K562 (cell line): ENCODE results near the gene JMJD1C. TPM values are rescaled to one million over a fixed set of nuclear protein-coding genes. Genes with fewer than 3 reads are reported as not detected.
A peak's percentile ranks its signal among the peaks of the same experiment; 100 is the strongest.

Experiments used
- ASH1L ChIP-seq: fragments of 450-650 bp; IDR thresholded peaks from 2 replicates; pipeline ENCODE4 v1.6.1; 2018; ENCODE audit warnings: borderline replicate concordance, mild to moderate bottlenecking, low read depth; ENCODE audit not compliant: partially characterized antibody
- E2F4 ChIP-seq: sonication (generic); formaldehyde crosslinking; IDR thresholded peaks from 2 replicates; pipeline ENCODE4 v1.8.0; 2022; ENCODE audit warnings: mild to moderate bottlenecking, low read depth, missing genetic modification reagents
- EP400 ChIP-seq: fragments of 450-650 bp; IDR thresholded peaks from 2 replicates; pipeline ENCODE4 v1.6.1; 2017; ENCODE audit warnings: antibody characterized with exemption, mild to moderate bottlenecking, moderate library complexity
- ETS1 ChIP-seq: conservative IDR thresholded peaks from 2 replicates; pipeline ENCODE4 v1.6.1; 2011; ENCODE audit warnings: low read depth, mild to moderate bottlenecking, low read length; ENCODE audit not compliant: control insufficient read depth
- FOXO4 ChIP-seq: fragments of 450-650 bp; formaldehyde crosslinking; IDR thresholded peaks from 2 replicates; pipeline ENCODE4 v1.4.0; 2020; ENCODE audit warnings: mild to moderate bottlenecking, moderate library complexity
- FOXP1 ChIP-seq: sonication (generic); formaldehyde crosslinking; IDR thresholded peaks from 2 replicates; pipeline ENCODE4 v1.8.0; 2022; ENCODE audit warnings: mild to moderate bottlenecking, missing genetic modification reagents
- HLTF ChIP-seq: fragments of 450-650 bp; IDR thresholded peaks from 2 replicates; pipeline ENCODE4 v1.6.1; 2016
- HMGXB4 ChIP-seq: sonication (generic); formaldehyde crosslinking; IDR thresholded peaks from 2 replicates; pipeline ENCODE4 v1.8.1; 2023; ENCODE audit warnings: mild to moderate bottlenecking, missing genetic modification reagents
- HOMEZ ChIP-seq: fragments of 250-450 bp; sonication (Bioruptor Pico); IDR thresholded peaks from 2 replicates; pipeline ENCODE4 v1.4.0; 2020; ENCODE audit warnings: mild to moderate bottlenecking, moderate library complexity
- L3MBTL2 ChIP-seq: fragments of 450-650 bp; IDR thresholded peaks from 2 replicates; pipeline ENCODE4 v1.6.1; 2016; ENCODE audit warnings: mild to moderate bottlenecking, moderate library complexity
- MYC ChIP-seq, 2 experiments: fragments of 250-450 bp in 1 of 2; sonication (Bioruptor Pico) in 1 of 2; IDR thresholded peaks; 2 replicates each; pipeline versions ENCODE4 v1.5.1 to v1.6.1; 2012 to 2021; ENCODE audit warnings: low read depth in 2 of 2, borderline replicate concordance in 1 of 2, improper control_type of control experiment in 1 of 2, low read length in 1 of 2, mild to moderate bottlenecking in 1 of 2, moderate library complexity in 1 of 2
- POLR2AphosphoS5 ChIP-seq: IDR thresholded peaks from 2 replicates; pipeline ENCODE4 v1.6.1; 2011; ENCODE audit warnings: mild to moderate bottlenecking, low read depth, low read length, moderate library complexity; ENCODE audit not compliant: control insufficient read depth, insufficient read depth
- RCOR1 ChIP-seq, 2 experiments: IDR thresholded peaks; 2 replicates each; pipeline ENCODE4 v1.6.1; 2012; ENCODE audit warnings: low read depth in 2 of 2, low read length in 2 of 2, borderline replicate concordance in 1 of 2, improper control_type of control experiment in 1 of 2
- STAG1 ChIP-seq: sonication (generic); formaldehyde crosslinking; IDR thresholded peaks from 2 replicates; pipeline ENCODE4 v1.5.0; 2020; ENCODE audit warnings: missing genetic modification reagents, borderline replicate concordance
- ZFP30 ChIP-seq: fragments of 250-450 bp; sonication (Bioruptor Pico); IDR thresholded peaks from 2 replicates; pipeline ENCODE4 v1.8.0; 2022; ENCODE audit warnings: moderate library complexity, mild to moderate bottlenecking, inconsistent platforms, borderline replicate concordance
- ZNF253 ChIP-seq: fragments of 250-450 bp; sonication (Bioruptor Pico); conservative IDR thresholded peaks from 2 replicates; pipeline ENCODE4 v1.6.1; 2021; ENCODE audit warnings: mild to moderate bottlenecking
- ZNF277 ChIP-seq: fragments of 250-450 bp; sonication (Bioruptor Pico); IDR thresholded peaks from 2 replicates; pipeline ENCODE4 v1.8.0; 2022; ENCODE audit warnings: inconsistent platforms, mild to moderate bottlenecking, moderate library complexity, borderline replicate concordance
- ZNF644 ChIP-seq: fragments of 200-800 bp; sonication (Bioruptor generic); IDR thresholded peaks from 2 replicates; pipeline ENCODE4 v1.6.1; 2016; ENCODE audit warnings: low read depth, missing genetic modification characterization, missing compliant biosample characterization
- ZNF717 ChIP-seq: fragments of 250-450 bp; sonication (Bioruptor Pico); IDR thresholded peaks from 2 replicates; pipeline ENCODE4 v1.5.0; 2021
- ZNF778 ChIP-seq: fragments of 450-650 bp; formaldehyde crosslinking; IDR thresholded peaks from 2 replicates; pipeline ENCODE4 v1.4.0; 2020; ENCODE audit warnings: mild to moderate bottlenecking, moderate library complexity
- polyA plus RNA-seq, 8 experiments: library from polyadenylated mRNA; depleted of rRNA in 4 of 8; stranded (reverse) in 5 of 8; unstranded in 3 of 8; fragments of >200 nt; fragmentation: Nextera tagmentation in 2 of 8; fragmentation: Illumina TruSeq in 1 of 8; extraction: Ambion mirVana in 2 of 8; extraction: Trizol in 1 of 8; gene quantifications; 2 replicates each; pipeline versions ENCODE4 v1.2.1 to v1.2.3, GENCODE V29; 2011 to 2014; ENCODE audit warnings: inconsistent platforms in 1 of 8, missing spikeins in 1 of 8
- total RNA-seq, 7 experiments: library from RNA; depleted of rRNA in 6 of 7; stranded (reverse); fragments of >200 nt in 6 of 7; fragmentation: Illumina TruSeq in 2 of 7; extraction: Trizol in 2 of 7; gene quantifications; 2 replicates each; pipeline versions ENCODE4 v1.2.1 to v1.2.3, GENCODE V29; 2011 to 2021; ENCODE audit warnings: low replicate concordance in 1 of 7

JMJD1C gene
- total and polyA plus RNA-seq, 9 of the 15 experiments (the other 6 are each of a cell fraction or from before 2014, with no cell fraction given), result 25.3 to 68.0 (median 47.2) TPM

- TF ChIP-seq ZNF717 (CRISPR knock-in tag), result no peak
- no peak for TF ChIP-seq ZNF778
- TF ChIP-seq ZNF277 (CRISPR knock-in tag), result no peak
- no peak for TF ChIP-seq FOXP1
- TF ChIP-seq HMGXB4 (CRISPR knock-in tag), result no peak
- peak; percentile 50 for TF ChIP-seq MYC (IDR thresholded peaks at IDR 0.05; ENCODE audit: low read depth, low read length)
- no peak for TF ChIP-seq MYC (CRISPR knock-in tag; IDR thresholded peaks at IDR 0.05; ENCODE audit: borderline replicate concordance, low read depth)
- no peak for TF ChIP-seq RCOR1 (IDR thresholded peaks at IDR 0.05; ENCODE audit: borderline replicate concordance in 1 of 2, low read depth in 2 of 2, low read length in 2 of 2)
- no peak for TF ChIP-seq ZFP30
- TF ChIP-seq ZNF644 (tag), result no peak
- TF ChIP-seq ZNF253 (CRISPR knock-in tag), result no peak
- TF ChIP-seq HLTF, result no peak
- TF ChIP-seq E2F4 (CRISPR knock-in tag), result no peak
- TF ChIP-seq FOXO4 (CRISPR knock-in tag), result no peak
- peak; percentile 84 for TF ChIP-seq POLR2AphosphoS5
- no peak for TF ChIP-seq ASH1L
- peak; percentile 53 for TF ChIP-seq EP400
- TF ChIP-seq STAG1 (CRISPR knock-in tag), result no peak
- TF ChIP-seq L3MBTL2, result no peak
- no peak for TF ChIP-seq ETS1
- no peak for TF ChIP-seq HOMEZ (CRISPR knock-in tag)
These were observed 200.6 kb downstream of the JMJD1C start (continued) for GRCh38 chr10:63265222-63265617.
